ENCODE results near the gene INSR. TPM values are rescaled to one million over a fixed set of nuclear protein-coding genes. Genes with fewer than 3 reads are reported as not detected.
A peak's percentile ranks its signal among the peaks of the same experiment; 100 is the strongest.

Gene INSR
- total RNA-seq, 1 donor = 44.2 TPM

DNA sequence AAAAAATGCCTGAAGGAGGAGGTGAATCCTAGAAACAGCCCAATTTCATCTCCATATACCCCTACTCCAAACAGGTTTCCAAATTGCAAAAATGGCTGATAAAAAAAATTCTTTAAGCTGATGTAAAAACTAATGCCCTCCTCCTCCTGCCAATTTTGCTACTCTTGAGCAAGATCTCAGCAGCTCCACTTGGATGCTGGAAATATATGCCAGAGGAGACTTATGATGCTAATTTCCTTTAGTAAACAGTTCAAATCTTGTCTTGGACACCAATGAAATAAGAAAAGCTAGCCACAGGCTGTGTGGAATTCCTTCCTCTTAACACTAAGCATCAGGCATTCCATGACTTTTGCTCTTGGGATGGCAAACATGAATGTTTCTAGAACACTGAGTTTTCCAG lies 67.5 kb downstream of the INSR start:
- H3K9me3 ChIP-seq (ENCODE audit: low read depth, low read length) = no peaks in the 10 kb centered on the region
- TF ChIP-seq, protein P1, sequence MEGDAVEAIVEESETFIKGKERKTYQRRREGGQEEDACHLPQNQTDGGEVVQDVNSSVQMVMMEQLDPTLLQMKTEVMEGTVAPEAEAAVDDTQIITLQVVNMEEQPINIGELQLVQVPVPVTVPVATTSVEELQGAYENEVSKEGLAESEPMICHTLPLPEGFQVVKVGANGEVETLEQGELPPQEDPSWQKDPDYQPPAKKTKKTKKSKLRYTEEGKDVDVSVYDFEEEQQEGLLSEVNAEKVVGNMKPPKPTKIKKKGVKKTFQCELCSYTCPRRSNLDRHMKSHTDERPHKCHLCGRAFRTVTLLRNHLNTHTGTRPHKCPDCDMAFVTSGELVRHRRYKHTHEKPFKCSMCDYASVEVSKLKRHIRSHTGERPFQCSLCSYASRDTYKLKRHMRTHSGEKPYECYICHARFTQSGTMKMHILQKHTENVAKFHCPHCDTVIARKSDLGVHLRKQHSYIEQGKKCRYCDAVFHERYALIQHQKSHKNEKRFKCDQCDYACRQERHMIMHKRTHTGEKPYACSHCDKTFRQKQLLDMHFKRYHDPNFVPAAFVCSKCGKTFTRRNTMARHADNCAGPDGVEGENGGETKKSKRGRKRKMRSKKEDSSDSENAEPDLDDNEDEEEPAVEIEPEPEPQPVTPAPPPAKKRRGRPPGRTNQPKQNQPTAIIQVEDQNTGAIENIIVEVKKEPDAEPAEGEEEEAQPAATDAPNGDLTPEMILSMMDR (IDR thresholded peaks at IDR 0.05; ENCODE audit: extremely low read depth, low read depth, low read length) = no peak
- no peak overlapping the region for H3K4me2 ChIP-seq (ENCODE audit: insufficient read depth, low read length)
- no peak for DNase-seq (ENCODE audit: insufficient read length, low spot score, missing footprints)
- no peak overlapping the region for H3K27ac ChIP-seq (ENCODE audit: low read depth, low read length)
- no peaks in the 10 kb centered on the region for H3K4me1 ChIP-seq (ENCODE audit: insufficient read depth, low read length)
- H3K79me2 ChIP-seq (ENCODE audit: insufficient read depth, low read length) = no peaks in the 10 kb centered on the region
- H4K20me1 ChIP-seq (ENCODE audit: insufficient read depth, low read length) = peaks cover 24% of the 10 kb centered on the region
- peaks cover 3% of the 10 kb centered on the region for H3K27me3 ChIP-seq (ENCODE audit: insufficient read depth, low read length)
- no peaks in the 10 kb centered on the region for H3K36me3 ChIP-seq (ENCODE audit: insufficient read depth, low read length)
- no peak overlapping the region for H2AFZ ChIP-seq (ENCODE audit: low read length)
- H3K4me3 ChIP-seq (ENCODE audit: insufficient read depth, low read length) = no peak overlapping the region

DNA sequence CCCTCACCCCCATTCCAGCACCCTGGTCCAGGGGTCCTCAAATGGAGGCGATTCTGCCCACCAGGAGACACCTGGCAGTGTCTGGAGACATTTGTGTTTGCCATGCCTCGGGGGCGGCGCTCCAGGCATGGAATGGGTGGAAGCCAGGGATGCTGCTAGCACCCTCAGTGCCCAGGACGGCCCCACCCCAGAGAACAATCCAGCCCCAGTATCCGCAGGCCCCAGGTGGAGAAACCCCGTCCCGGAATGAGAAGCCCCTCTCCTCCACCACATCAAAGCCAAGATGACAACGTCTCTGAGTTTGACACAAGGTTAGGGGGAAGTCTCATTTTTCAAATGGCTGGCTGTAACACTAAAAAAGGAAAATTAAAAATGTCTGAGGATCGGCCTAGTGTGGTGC lies 68.5 kb downstream of the INSR start:
- peak; percentile 36 for DNase-seq (ENCODE audit: insufficient read length, low spot score, missing footprints)
- no peaks in the 10 kb centered on the region for H3K4me1 ChIP-seq (ENCODE audit: insufficient read depth, low read length)
- H2AFZ ChIP-seq (ENCODE audit: low read length) = no peak overlapping the region
- H3K27ac ChIP-seq (ENCODE audit: low read depth, low read length) = no peak overlapping the region
- H3K27me3 ChIP-seq (ENCODE audit: insufficient read depth, low read length) = peaks cover 3% of the 10 kb centered on the region
- no peaks in the 10 kb centered on the region for H3K9me3 ChIP-seq (ENCODE audit: low read depth, low read length)
- no peak overlapping the region for H3K4me3 ChIP-seq (ENCODE audit: insufficient read depth, low read length)
- H4K20me1 ChIP-seq (ENCODE audit: insufficient read depth, low read length) = peaks cover 24% of the 10 kb centered on the region
- H3K4me2 ChIP-seq (ENCODE audit: insufficient read depth, low read length) = no peak overlapping the region
- H3K36me3 ChIP-seq (ENCODE audit: insufficient read depth, low read length) = no peaks in the 10 kb centered on the region
- TF ChIP-seq, protein P1 (IDR thresholded peaks at IDR 0.05; ENCODE audit: extremely low read depth, low read depth, low read length) = no peak
- H3K79me2 ChIP-seq (ENCODE audit: insufficient read depth, low read length) = no peaks in the 10 kb centered on the region

DNA sequence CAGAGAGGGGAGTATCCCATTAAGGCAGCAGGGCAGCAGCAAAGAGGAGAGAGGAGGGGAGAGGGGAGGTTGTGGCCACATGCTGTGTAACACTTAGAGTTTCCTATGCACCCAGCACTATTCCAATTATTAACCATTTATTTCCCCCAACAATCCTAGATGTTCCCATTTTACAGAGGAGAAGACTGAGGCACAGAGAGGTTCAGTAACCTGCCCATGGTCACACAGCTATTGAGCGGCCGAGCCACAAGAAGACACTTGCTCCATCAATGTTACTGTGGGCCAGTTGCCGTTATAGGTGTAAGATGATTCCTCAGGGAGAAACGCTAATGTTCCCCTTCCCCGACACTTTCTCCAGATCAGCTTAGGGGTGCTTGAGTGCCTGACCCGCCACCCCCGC lies 69.2 kb downstream of the INSR start:
- no peak for DNase-seq (ENCODE audit: insufficient read length, low spot score, missing footprints)
- no peak overlapping the region for H3K4me2 ChIP-seq (ENCODE audit: insufficient read depth, low read length)
- no peak overlapping the region for H2AFZ ChIP-seq (ENCODE audit: low read length)
- H3K4me1 ChIP-seq (ENCODE audit: insufficient read depth, low read length) = no peaks in the 10 kb centered on the region
- H3K27ac ChIP-seq (ENCODE audit: low read depth, low read length) = no peak overlapping the region
- H4K20me1 ChIP-seq (ENCODE audit: insufficient read depth, low read length) = peaks cover 21% of the 10 kb centered on the region
- no peaks in the 10 kb centered on the region for H3K9me3 ChIP-seq (ENCODE audit: low read depth, low read length)
- H3K4me3 ChIP-seq (ENCODE audit: insufficient read depth, low read length) = no peak overlapping the region
- H3K79me2 ChIP-seq (ENCODE audit: insufficient read depth, low read length) = no peaks in the 10 kb centered on the region
- H3K36me3 ChIP-seq (ENCODE audit: insufficient read depth, low read length) = no peaks in the 10 kb centered on the region
- peaks cover 3% of the 10 kb centered on the region for H3K27me3 ChIP-seq (ENCODE audit: insufficient read depth, low read length)
- TF ChIP-seq, protein P1 (IDR thresholded peaks at IDR 0.05; ENCODE audit: extremely low read depth, low read depth, low read length) = no peak

- no peak overlapping the region for H2AFZ ChIP-seq (ENCODE audit: low read length)
Measured at GRCh38 chr19:7224209-7224686, 70.0 kb downstream of the INSR start.

More at GRCh38 chr19:7224209-7224686, 70.0 kb downstream of the INSR start:
- Histone ChIP-seq H3K79me2 (ENCODE audit: insufficient read depth, low read length) (no peaks in the 10 kb centered on the region), H3K4me1 (ENCODE audit: insufficient read depth, low read length) (no peaks in the 10 kb centered on the region), H3K9me3 (ENCODE audit: low read depth, low read length) (no peaks in the 10 kb centered on the region), H4K20me1 (ENCODE audit: insufficient read depth, low read length) (peaks cover 20% of the 10 kb centered on the region), H3K27ac (ENCODE audit: low read depth, low read length) (no peak overlapping the region), H3K27me3 (ENCODE audit: insufficient read depth, low read length) (peaks cover 3% of the 10 kb centered on the region), H3K4me3 (ENCODE audit: insufficient read depth, low read length) (peak overlapping the region; percentile 25), H3K4me2 (ENCODE audit: insufficient read depth, low read length) (peak overlapping the region; percentile 36), H3K36me3 (ENCODE audit: insufficient read depth, low read length) (no peaks in the 10 kb centered on the region)
- TF ChIP-seq, protein P1 (IDR thresholded peaks at IDR 0.05; ENCODE audit: extremely low read depth, low read depth, low read length) = no peak
- DNase-seq (ENCODE audit: insufficient read length, low spot score, missing footprints) = peak; percentile 45
